ENCODE measurements around the gene DLAT. TPM values are rescaled to one million over a fixed set of nuclear protein-coding genes. Genes with fewer than 3 reads are reported as not detected.
"Not testable (repeated sequence)": the region's sequence is repeated elsewhere in the genome, so short reads cannot be mapped to it uniquely, and the experiment has no call there.

Gene DLAT
- total RNA-seq, 4 donors from 2014 or later = 33.9 to 52.0 (median 39.0) TPM

DNA sequence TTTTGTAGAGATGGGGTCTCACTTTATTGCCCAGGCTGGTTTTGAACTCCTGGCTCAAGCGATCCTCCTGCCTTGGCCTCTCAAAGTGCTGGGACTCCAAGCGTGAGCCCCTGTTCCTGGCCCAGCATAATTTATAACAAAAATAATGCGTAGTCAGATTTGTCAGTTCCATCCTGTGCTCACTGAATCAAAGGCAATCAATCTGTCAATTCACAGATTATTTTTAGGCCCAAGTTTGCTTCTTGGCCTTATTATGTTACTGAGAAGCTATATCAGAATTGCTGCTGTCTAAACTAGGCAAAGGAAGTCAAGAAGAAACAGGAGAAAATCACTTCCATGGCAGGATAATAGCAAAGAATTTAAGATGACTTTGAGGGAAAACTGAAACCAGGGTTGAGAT is 8.7 kb downstream of the DLAT start:
- H3K27ac ChIP-seq = no peak overlapping the region
- no peaks in the 10 kb centered on the region for H3K27me3 ChIP-seq
- H3K4me3 ChIP-seq (replicated peaks in 1 of 3) = no peak overlapping the region
- 94 to 96% methylated on average over 3 of the region's 3 CpGs for WGBS, 2 donors
- H3K9me3 ChIP-seq = no peaks in the 10 kb centered on the region
- no peaks in the 10 kb centered on the region for H3K4me1 ChIP-seq
- peaks cover 44 to 63% of the 10 kb centered on the region in 2 donors for H3K36me3 ChIP-seq
- TF ChIP-seq POLR2A (IDR thresholded peaks at IDR 0.05) = no peak
- intact Hi-C loops (cut with DNase I) = no loop called here
- no peak for DNase-seq

DNA sequence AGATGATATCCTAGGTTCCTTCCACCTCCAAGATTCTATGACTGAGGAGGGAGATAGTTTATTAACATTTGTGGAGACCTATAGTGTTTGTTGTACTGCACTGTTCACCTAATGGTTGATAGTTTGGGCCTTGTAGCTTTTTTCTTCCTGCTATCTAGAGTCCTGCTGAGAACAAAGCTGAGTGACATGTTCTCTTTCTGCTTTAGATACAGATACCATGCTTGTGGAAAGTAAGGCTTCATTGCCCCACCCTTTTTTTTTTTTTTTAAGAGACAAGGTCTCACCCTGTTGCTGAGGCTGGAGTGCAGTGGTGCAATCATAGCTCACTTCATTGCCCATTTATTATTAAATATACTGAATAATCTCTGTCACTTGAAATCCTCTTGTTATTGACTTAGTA is 12.3 kb downstream of the DLAT start:
- no peaks in the 10 kb centered on the region for H3K27me3 ChIP-seq
- H3K36me3 ChIP-seq = peaks cover 31 to 58% of the 10 kb centered on the region in 2 donors
- H3K9me3 ChIP-seq = no peaks in the 10 kb centered on the region
- TF ChIP-seq, protein P1, sequence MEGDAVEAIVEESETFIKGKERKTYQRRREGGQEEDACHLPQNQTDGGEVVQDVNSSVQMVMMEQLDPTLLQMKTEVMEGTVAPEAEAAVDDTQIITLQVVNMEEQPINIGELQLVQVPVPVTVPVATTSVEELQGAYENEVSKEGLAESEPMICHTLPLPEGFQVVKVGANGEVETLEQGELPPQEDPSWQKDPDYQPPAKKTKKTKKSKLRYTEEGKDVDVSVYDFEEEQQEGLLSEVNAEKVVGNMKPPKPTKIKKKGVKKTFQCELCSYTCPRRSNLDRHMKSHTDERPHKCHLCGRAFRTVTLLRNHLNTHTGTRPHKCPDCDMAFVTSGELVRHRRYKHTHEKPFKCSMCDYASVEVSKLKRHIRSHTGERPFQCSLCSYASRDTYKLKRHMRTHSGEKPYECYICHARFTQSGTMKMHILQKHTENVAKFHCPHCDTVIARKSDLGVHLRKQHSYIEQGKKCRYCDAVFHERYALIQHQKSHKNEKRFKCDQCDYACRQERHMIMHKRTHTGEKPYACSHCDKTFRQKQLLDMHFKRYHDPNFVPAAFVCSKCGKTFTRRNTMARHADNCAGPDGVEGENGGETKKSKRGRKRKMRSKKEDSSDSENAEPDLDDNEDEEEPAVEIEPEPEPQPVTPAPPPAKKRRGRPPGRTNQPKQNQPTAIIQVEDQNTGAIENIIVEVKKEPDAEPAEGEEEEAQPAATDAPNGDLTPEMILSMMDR (IDR thresholded peaks at IDR 0.05) = no peak
- no peak for TF ChIP-seq POLR2A (IDR thresholded peaks at IDR 0.05)
- DNase-seq = no peak
- no peak overlapping the region for H3K4me3 ChIP-seq (replicated peaks in 1 of 3)
- intact Hi-C loops (cut with DNase I) = no loop called here
- H3K4me1 ChIP-seq = no peaks in the 10 kb centered on the region
- no peak overlapping the region for H3K27ac ChIP-seq

DNA sequence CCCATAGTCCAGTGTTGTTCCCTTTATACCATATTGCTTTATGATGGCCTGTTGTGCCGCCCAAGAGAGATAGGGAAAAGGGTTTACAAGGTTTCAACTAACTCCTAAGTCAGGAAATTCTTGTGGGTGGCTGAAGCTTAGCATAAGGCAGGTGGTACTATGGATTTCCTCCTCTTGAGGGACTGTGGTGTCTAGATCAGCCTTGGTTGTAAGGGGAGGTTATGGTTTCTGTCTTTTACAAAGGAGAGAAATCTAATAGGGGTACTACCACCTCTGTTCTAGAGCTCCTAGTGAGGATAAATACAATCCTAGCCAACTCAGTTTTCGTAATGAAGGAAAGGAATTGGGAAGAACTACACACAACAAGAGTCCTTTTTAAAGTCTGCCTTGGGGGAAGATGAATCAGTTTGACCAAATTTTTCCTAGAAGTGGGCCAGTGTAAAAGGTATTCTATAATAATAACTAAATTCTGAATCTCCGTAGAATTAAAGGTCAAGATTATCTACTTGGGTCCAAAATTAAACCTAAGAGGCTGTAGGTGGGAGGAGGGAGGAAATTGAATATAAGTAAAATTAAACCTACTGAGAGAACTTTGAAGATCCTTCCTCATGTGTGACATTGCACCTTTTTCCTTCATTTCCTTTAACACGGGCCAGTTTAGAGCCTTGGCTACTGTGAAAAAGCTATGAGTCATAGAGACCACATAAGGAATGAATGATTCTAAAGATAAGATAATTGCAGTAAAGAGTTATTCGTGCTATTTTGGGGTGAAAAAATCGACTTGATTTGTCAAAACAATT is 17.2 kb downstream of the DLAT start:
- no peak overlapping the region for H3K4me3 ChIP-seq (replicated peaks in 1 of 3)
- WGBS, 2 donors = 74 to 88% methylated on average over 6 of the region's 6 CpGs
- TF ChIP-seq, protein P1 (IDR thresholded peaks at IDR 0.05) = no peak
- TF ChIP-seq POLR2A (IDR thresholded peaks at IDR 0.05) = no peak
- no peaks in the 10 kb centered on the region for H3K9me3 ChIP-seq
- H3K36me3 ChIP-seq = peaks cover 27 to 46% of the 10 kb centered on the region in 2 donors
- no peak overlapping the region for H3K27ac ChIP-seq
- H3K27me3 ChIP-seq = no peaks in the 10 kb centered on the region
- DNase-seq = no peak
- H3K4me1 ChIP-seq = no peaks in the 10 kb centered on the region
- intact Hi-C loops (cut with DNase I) = no loop called here

- intact Hi-C loops (cut with DNase I) = no loop called here
- no peaks in the 10 kb centered on the region for H3K4me1 ChIP-seq
Observed at GRCh38 chr11:112042961-112043304, 17.7 kb downstream of the DLAT start.

GRCh38 chr11:112044961-112045360 is 19.8 kb downstream of the DLAT start:
- Histone ChIP-seq H3K9me3 (no peaks in the 10 kb centered on the region), H3K4me1 (no peaks in the 10 kb centered on the region), H3K27me3 (no peaks in the 10 kb centered on the region), H3K27ac (no peak overlapping the region), H3K36me3 (peaks cover 17 to 25% of the 10 kb centered on the region in 2 donors), H3K4me3 (replicated peaks in 1 of 3) (no peak overlapping the region)
- no peak for TF ChIP-seq POLR2A (IDR thresholded peaks at IDR 0.05)
- TF ChIP-seq, protein P1 (IDR thresholded peaks at IDR 0.05) = no peak
- no peak for DNase-seq
- intact Hi-C loops (cut with DNase I) = no loop called here
- WGBS, 2 donors = 97 to 99% methylated on average over 4 of the region's 4 CpGs

More at GRCh38 chr11:112042961-112043304, 17.7 kb downstream of the DLAT start:
- Histone ChIP-seq H3K27me3 (no peaks in the 10 kb centered on the region), H3K4me3 (replicated peaks in 1 of 3) (no peak overlapping the region), H3K9me3 (no peaks in the 10 kb centered on the region), H3K27ac (no peak overlapping the region), H3K36me3 (peaks cover 21 to 42% of the 10 kb centered on the region in 2 donors)
- 97 to 98% methylated on average over 2 of the region's 2 CpGs for WGBS, 2 donors
- TF ChIP-seq, protein P1 (IDR thresholded peaks at IDR 0.05) = no peak
- TF ChIP-seq POLR2A (IDR thresholded peaks at IDR 0.05) = no peak
- no peak for DNase-seq

GRCh38 chr11:112046647-112047046 is 21.4 kb downstream of the DLAT start:
- intact Hi-C loops (cut with DNase I); H3K4me3 ChIP-seq (replicated peaks in 1 of 3); H3K9me3 ChIP-seq; DNase-seq; H3K27ac ChIP-seq; H3K27me3 ChIP-seq; H3K4me1 ChIP-seq: not testable (repeated sequence)
- WGBS, 2 donors = 98 to 100% methylated on average over 2 of the region's 2 CpGs
- H3K36me3 ChIP-seq = peaks cover 26% of the 10 kb centered on the region in 2 donors

DNA sequence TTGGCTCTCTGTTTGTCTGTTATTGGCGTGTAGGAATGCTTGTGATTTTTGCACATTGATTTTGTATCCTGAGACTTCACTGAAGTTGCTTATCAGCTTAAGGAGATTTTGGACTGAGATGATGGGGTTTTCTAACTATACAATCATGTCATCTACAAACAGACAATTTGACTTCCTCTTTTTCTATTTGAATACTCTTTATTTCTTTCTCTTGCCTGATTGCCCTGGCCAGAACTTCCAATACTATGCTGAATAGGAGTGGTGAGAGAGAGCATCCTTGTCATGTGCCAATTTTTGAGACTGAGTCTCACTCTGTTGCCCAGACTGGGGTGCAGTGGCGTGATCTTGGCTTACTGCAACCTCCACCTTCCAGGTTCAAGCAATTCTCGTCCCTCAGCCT is 23.0 kb downstream of the DLAT start:
- H3K4me1 ChIP-seq; H3K4me3 ChIP-seq (replicated peaks in 1 of 3); H3K27ac ChIP-seq; DNase-seq; intact Hi-C loops (cut with DNase I); H3K27me3 ChIP-seq; H3K9me3 ChIP-seq: not testable (repeated sequence)
- H3K36me3 ChIP-seq = peaks cover 38 to 40% of the 10 kb centered on the region in 2 donors
- WGBS, 2 donors = 96 to 100% methylated on average over 3 of the region's 3 CpGs
